Measurements from ENCODE around the gene DLEU7. TPM values are rescaled to one million over a fixed set of nuclear protein-coding genes. Genes with fewer than 3 reads are reported as not detected.

Gene DLEU7
- total and polyA plus RNA-seq, 2 of the 8 experiments (the other 6 are each of a cell fraction or from before 2014, with no cell fraction given) = 4.9 to 5.2 TPM

DNA sequence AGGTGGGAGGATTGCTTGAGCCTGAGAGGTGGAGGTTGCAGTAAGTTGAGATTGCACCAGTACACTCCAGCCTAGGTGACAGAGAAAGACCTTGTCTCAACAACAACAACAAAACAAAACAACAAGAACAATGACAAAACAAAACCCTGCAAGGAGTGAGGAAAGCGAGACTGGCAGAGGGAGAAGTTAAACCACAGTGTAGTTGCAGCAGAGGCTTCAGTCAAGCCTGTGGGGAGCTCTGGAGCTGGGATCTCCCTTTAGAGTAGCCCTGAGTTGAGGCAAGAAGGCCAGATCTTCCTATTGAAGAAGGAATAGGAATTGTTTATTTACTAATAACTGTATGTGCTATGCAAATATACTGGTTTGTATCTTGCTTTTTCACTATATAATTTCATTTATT is 40.8 kb upstream of the DLEU7 start:
- no peak overlapping the region for H3K14ac ChIP-seq (ENCODE audit: insufficient read length)
- no peak overlapping the region for H2BK15ac ChIP-seq (ENCODE audit: low read length)
- no peak overlapping the region for H4K5ac ChIP-seq (ENCODE audit: insufficient read length, low read depth, low read length)
- FAIRE-seq (no peak), DNase-seq (ENCODE audit: low read depth in 1 of 2, low spot score in 2 of 2) (no peak)
- no peak overlapping the region for H2BK120ac ChIP-seq (replicated peaks; ENCODE audit: low read depth, low read length)
- no peaks in the 10 kb centered on the region for H4K20me1 ChIP-seq (replicated peaks in 1 of 2; ENCODE audit: control insufficient read depth in 1 of 2, insufficient read depth in 2 of 2, low read length in 2 of 2)
- H2AFZ ChIP-seq (ENCODE audit: low read length) = peak overlapping the region; percentile 93
- H2BK12ac ChIP-seq (ENCODE audit: low read depth, low read length) = no peak overlapping the region
- CTCF ChIA-PET (ENCODE audit: partially characterized antibody) = interaction anchor here (1.0 kb wide), 1 partner anchor 33 kb away, joined by 3 read pairs; no protein-coding TSS in a partner anchor
- no peak overlapping the region for H4K91ac ChIP-seq (replicated peaks; ENCODE audit: insufficient read length, low read length)
- no peak overlapping the region for H3K9ac ChIP-seq (replicated peaks in 1 of 4; ENCODE audit: extremely low read depth in 1 of 4, low read depth in 3 of 4, low read length in 3 of 4)
- no peak overlapping the region for H3K27ac ChIP-seq (ENCODE audit: low read depth, low read length)
- H3K79me1 ChIP-seq (ENCODE audit: low read depth, low read length) = no peaks in the 10 kb centered on the region
- H2BK5ac ChIP-seq (ENCODE audit: low read depth, low read length) = no peak overlapping the region
- H3K18ac ChIP-seq (ENCODE audit: extremely low read depth, low read length) = no peak overlapping the region
- H4K8ac ChIP-seq (ENCODE audit: extremely low read depth, insufficient read depth, low read length) = no peak overlapping the region
- no peak overlapping the region for H2AK5ac ChIP-seq (ENCODE audit: low read depth, low read length)
- no peak overlapping the region for H3K4me3 ChIP-seq (ENCODE audit: extremely low read depth in 1 of 4, insufficient read depth in 2 of 4, low read depth in 3 of 4, low read length in 4 of 4)
- no peak overlapping the region for H3K56ac ChIP-seq (replicated peaks; ENCODE audit: insufficient read length, low read depth, low read length)
- H3K23me2 ChIP-seq (ENCODE audit: low read depth, low read length) = no peaks in the 10 kb centered on the region
- no peak overlapping the region for H3K4ac ChIP-seq (replicated peaks; ENCODE audit: insufficient read length, low read depth, low read length)
- no peak overlapping the region for H2BK20ac ChIP-seq (ENCODE audit: low read length)
- H3K4me1 ChIP-seq (replicated peaks in 1 of 4; ENCODE audit: control insufficient read depth in 3 of 4, insufficient read depth in 4 of 4, low read length in 3 of 4) = no peaks in the 10 kb centered on the region
- no peaks in the 10 kb centered on the region for H3K36me3 ChIP-seq (ENCODE audit: control insufficient read depth in 2 of 4, insufficient read depth in 4 of 4, low read length in 3 of 4)
- no peaks in the 10 kb centered on the region for H3K9me3 ChIP-seq (ENCODE audit: insufficient read depth in 2 of 2, low read depth in 1 of 2, low read length in 1 of 2)
- H3K4me2 ChIP-seq (ENCODE audit: insufficient read depth in 1 of 2, low read depth in 2 of 2, low read length in 2 of 2) = no peak overlapping the region
- H3K27me3 ChIP-seq (replicated peaks in 1 of 4; ENCODE audit: control insufficient read depth in 3 of 4, extremely low read depth in 1 of 4, insufficient read depth in 3 of 4, low read length in 3 of 4) = no peaks in the 10 kb centered on the region
- WGBS, 2 experiments (ENCODE audit: extremely low coverage in 1 of 2, insufficient coverage in 1 of 2, insufficient read length in 1 of 2, insufficient replicate concordance in 2 of 2, low coverage in 1 of 2, low lambda C conversion rate in 2 of 2, missing lambda C conversion rate in 1 of 2) = 74% methylated on average over 1 of the region's 1 CpG; no CpG with 5 or more reads in 1 of the 2 experiments
- no peak overlapping the region for H3K23ac ChIP-seq (ENCODE audit: insufficient read length)
- POLR2A ChIA-PET (ENCODE audit: partially characterized antibody) = no interaction called here
- H3K79me2 ChIP-seq (ENCODE audit: control insufficient read depth in 1 of 2, insufficient read depth in 2 of 2, low read length in 2 of 2) = no peaks in the 10 kb centered on the region
- no peak for TF ChIP-seq TAF7 (optimal IDR thresholded peaks at IDR 0.05; ENCODE audit: borderline replicate concordance, low read depth, low read length)
- TF ChIP-seq YY1 (IDR thresholded peaks at IDR 0.05; ENCODE audit: low read depth, low read length) = no peak
- TF ChIP-seq BRCA1 (IDR thresholded peaks at IDR 0.05; ENCODE audit: low read depth, low read length) = no peak
- no peak for TF ChIP-seq FOSL1 (IDR thresholded peaks at IDR 0.05; ENCODE audit: insufficient read depth, low read depth, low read length)
- no peak for TF ChIP-seq SUZ12 (IDR thresholded peaks at IDR 0.05; ENCODE audit: low read length)
- TF ChIP-seq NANOG (IDR thresholded peaks at IDR 0.05; ENCODE audit: insufficient read depth, low read depth, low read length, poor library complexity, severe bottlenecking) = no peak
- TF ChIP-seq POLR2AphosphoS5 (IDR thresholded peaks at IDR 0.05; ENCODE audit: low read depth, low read length) = no peak
- TF ChIP-seq CEBPB (IDR thresholded peaks at IDR 0.05; ENCODE audit: low read depth, low read length) = no peak
- TF ChIP-seq ASH2L (IDR thresholded peaks at IDR 0.05; ENCODE audit: low read length) = no peak
- TF ChIP-seq SP1 (IDR thresholded peaks at IDR 0.05; ENCODE audit: low read depth, low read length) = no peak
- no peak for TF ChIP-seq TEAD4 (IDR thresholded peaks at IDR 0.05; ENCODE audit: low read depth, low read length)
- TF ChIP-seq GABPA (IDR thresholded peaks at IDR 0.05; ENCODE audit: borderline replicate concordance, insufficient read depth, low read length) = no peak
- TF ChIP-seq HDAC2 (IDR thresholded peaks at IDR 0.05; ENCODE audit: borderline replicate concordance in 1 of 2, low read depth in 2 of 2, low read length in 2 of 2) = no peak
- TF ChIP-seq CHD2 (IDR thresholded peaks at IDR 0.05; ENCODE audit: low read length) = no peak
- no peak for TF ChIP-seq KDM1A (IDR thresholded peaks at IDR 0.05; ENCODE audit: borderline replicate concordance, low read length)

Measured in H1 (cell line).